ENCODE data around the gene DOCK3.
"Not testable (repeated sequence)": the region's sequence is repeated elsewhere in the genome, so short reads cannot be mapped to it uniquely, and the experiment has no call there.

Gene DOCK3

DNA sequence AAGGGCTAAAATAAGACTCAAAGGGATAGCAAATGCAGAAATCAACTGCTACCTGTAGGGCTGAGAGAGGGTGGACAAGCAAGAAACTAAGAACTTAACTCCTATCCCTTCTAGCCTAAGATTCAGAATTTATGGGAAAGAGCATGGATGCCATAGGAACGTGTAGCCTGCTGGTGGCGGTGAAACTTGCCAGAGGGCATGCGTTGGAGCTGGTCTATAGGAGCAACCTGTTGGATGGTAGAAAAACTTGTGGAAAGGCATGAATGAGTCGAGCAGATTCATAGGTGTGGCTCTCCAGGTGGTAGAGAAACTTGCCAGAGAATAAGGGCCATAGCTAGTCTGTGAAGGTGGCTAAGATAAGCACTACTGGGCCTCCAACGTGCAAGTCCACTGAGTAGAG lies 137.2 kb downstream of the DOCK3 start:
- no peak for DNase-seq

DNA sequence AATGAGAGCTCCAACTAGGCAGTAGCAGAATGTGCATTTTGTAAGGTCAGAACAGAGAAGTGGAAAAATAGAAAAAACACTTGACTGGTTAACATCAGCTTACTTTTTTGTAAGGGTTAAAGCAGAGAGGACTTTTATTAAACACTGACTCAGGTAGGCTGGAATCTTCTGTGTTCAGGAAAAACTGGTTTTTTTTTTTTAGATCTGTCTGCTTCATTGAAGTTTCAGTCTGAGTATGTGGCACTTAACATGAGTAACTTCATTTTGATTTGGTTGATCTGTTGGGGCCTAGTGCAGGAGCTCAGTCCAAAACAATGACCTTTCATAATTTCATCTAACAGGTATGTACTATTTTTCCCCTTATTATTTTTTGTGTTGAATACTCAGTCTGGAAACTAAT lies 141.1 kb downstream of the DOCK3 start:
- DNase-seq: no peak

DNA sequence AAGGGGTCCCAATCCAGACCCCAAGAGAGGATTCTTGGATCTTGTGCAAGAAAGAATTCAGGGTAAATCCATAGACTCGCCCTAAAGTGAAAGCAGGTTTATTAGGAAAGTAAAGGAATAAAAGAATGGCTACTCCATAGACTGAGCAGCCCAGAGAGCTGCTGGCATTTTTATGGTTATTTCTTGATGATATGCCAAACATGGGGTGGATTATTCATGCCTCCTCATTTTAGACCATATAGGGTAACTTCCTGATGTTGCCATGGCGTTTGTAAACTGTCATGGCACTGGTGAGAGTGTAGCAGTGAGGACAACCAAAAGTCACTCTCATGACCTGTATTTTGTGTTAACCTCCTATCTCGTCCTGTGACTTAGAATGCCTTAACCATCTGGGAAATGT lies 142.2 kb downstream of the DOCK3 start:
- no peak for DNase-seq

DNA sequence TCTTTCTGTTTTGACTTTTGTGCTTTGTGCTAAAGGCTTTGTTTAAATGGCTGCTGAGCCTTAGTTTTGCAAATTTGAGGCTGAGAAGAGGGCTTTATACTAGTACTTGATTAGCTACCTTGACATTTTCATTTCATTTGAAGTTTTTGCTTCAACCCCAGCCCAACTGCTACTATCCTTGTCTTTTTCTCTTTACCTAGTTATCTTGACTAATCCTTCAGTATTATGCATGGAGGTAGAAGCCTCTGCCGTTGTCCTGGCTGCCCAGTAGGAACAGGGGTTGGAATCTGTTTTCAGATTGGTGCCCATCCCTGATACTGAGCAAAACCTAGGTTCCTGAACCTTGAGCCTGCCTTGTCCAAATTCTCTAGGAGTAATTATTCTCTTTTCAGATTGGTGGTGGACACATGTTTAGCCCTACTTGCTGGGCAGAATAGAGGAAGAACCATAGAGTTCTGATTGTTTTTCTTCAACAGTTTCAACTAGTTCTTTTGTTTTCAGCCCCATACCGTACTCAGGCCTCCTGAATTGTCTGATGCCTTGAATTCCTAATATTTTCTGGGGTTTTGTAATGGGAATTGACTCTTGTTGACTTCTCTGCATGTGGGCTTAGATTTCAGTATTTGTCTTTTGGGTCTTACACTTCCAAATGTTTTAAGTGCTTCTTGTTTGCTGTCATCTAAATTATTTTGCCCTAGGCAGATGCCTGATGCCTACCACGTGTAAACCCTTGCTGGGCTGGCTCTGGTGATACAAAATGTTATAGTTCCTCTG lies 143.2 kb downstream of the DOCK3 start:
- no peak for DNase-seq

DNA sequence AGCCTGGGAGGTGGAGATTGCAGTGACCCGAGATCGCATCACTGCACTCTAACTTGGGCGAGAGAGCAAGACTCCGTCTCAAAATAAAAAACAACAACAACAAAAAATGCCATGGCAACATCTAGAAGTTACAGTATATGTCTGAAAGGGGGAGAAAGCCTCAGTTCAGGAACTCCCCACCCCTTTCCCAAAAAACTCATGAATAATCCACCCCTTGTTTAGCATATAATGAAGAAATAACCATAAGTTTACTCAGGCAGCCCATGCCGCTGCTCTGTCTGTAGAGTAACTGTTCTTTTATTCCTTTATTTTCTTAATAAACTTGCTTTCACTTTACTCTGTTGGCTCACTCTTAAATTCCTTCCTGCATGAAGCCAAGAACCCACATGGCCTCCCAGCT lies 145.2 kb downstream of the DOCK3 start:
- no peak for DNase-seq

DNA sequence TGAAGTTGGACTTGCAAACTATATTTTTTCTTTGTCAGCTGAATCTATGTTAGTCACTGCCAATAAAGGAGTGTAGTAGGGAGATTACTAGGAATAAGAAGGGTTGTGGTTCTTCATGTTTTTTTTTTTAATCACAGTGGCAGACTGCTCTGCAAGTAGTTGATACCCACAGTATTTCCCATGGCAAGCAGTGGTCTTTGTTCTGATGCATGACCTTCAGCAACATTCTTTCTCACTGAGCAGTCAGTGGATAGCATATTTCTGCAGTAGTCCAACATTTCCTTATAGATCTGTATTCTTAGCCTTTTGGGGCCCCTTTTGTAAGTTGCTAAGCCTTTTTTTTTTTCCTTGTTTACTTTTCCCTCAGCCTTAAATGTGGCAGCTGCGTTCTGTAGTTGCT lies 151.1 kb downstream of the DOCK3 start:
- no peak for DNase-seq

DNA sequence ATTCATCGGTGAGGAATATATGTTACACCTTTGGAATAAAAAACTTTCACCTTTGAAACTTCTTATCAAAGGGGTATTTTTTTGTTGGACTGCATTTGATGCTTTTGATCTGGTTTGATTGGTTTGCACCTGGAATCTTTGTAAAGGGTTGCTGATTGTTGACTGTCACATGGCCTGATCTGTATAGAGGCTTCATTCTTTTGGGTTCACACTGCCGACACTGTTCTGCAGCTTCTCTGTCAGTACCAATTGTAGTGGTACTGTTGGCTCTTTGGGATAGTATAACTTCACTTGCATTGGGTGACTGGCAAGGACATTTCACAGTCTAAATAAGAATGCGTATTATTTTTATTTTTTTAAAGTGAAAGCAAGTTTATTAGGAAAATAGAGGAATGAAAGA lies 155.7 kb downstream of the DOCK3 start:
- DNase-seq: no peak

DNA sequence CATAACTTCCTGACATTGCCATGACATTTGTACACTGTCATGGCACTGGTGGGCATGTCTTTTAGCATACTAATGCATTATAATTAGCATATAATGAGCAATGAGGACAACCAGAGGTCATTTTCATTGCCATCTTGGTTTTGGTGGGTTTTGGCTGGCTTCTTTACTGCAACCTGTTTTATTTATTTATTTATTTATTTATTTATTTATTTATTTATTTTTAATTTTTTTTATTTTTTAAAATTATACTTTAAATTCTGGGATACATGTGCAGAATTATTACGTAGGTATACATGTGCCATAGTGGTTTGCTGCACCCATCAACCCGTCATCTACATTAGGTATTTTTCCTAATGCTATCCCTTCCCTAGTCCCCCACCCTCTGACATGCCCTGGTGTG lies 156.3 kb downstream of the DOCK3 start:
- DNase-seq: not testable (repeated sequence)

DNA sequence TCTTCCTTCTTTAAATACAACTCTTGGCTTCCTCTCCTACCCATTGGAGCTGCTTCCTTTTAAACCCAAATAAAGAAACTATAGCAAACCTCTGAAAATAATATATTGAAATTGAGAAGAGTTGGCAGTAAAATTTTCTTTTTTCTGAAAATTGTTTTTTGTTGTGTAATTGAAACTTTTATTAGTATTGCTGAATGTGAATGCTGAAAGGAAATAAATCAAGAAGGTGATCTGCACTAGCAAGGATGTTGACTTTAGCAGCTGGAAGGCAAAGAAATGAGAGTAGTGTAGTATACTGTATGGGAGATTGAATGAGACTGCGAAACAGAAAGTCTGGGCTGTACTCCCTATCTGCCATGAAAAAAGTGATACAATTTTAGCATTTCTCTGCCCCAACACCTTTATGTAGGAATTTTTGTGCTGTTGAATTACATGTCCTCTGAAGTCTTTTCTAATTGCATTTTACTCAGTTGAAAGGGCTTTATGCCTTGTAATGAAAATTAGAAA lies 166.3 kb downstream of the DOCK3 start:
- DNase-seq: no peak

DNA sequence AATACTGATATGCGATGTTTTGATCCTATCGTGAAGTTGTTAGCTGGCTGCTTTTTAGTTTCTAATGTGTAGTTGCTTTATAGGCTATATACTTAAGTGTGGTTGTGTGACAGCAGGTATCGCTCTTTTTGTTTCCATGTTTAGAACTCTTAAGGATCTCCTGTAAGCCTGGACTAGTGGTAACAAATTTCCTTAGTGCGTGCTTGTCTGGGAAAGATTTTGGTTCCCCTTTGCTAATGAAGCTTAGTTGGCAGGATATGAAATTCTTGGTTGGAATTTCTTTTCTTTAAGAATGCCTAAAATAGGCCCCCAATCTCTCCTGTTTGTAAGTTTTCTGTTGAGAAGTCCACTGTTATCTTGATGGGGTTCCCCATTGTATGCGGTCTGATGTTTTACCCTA lies 173.6 kb downstream of the DOCK3 start:
- DNase-seq: no peak

DNA sequence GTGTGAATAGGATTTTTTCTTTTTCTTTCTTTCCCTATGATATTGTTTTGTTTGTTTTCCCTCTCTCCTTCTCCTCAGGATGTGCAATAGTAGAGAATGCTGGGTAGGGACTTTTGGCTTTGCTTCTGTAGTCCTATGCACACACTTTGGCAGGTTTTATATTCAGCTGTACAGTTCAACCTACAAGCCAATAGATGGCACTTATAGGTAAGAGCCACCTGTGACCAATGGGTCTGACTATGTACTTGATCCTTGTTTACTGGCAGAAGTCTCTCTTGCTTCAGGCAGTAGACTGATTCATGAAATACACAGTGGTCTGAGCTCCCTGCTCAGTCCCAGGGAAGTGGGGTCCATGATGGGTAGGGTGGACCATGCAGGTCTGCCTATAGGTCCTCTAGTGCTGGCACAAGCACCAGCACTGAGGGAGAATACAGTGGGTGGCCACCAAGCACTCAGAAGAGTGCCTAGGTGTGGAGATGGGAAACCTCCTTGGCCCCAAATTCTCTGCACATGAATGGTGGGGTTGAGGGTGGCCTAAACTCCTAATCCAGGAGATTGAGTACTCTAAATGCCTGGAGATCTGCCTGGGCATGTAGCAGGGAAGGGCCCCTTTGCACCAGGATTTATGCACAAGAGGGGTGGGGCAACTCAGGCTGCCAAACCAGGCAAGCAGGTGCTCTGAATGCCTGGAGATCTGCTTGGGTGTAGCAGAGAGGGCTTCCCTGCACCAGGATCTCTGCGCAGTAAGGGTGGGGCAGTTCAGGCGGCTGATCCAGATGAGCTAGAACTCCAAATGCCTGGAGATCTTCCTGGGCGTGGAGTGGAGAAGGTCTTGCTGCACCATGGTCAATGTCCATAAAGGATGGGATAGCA lies 176.1 kb downstream of the DOCK3 start:
- DNase-seq: no peak

DNA sequence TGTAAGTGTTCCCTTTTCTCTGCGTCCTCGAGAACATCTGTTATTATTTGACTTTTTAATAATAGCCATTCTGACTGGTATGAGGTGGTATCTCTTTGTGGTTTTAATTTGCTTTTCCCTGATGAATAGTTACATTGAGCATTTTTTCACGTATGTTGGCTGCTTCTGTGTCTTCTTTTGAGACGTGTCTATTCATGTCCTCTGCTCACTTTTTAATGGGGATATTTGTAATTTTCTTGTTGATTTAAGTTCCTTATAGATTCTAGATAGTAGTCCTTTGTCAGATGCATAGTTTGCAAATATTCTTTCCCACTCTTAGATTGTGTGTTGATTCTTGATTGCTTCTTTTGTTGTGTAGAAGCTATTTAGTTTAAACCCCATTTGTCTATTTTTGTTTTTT lies 179.2 kb downstream of the DOCK3 start:
- no peak for DNase-seq

DNA sequence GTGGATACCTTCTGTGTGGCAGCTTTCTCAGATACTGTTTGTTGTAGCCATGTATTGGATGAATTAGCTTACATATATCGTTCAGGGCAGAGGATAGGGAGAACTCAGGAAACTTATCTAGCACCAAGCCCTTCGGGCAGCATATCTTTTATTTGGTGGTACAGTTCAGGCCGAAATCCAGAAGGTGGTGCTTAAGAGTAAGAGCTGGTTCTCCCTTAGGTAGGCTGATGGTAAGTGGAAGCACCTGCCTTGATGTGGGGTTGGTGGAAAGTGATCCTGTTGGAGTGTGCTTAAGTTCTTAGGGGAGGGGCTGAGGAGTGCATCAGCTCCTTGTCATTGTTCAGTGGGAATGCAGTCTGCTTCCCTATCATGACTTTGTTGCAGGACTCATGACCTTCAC lies 187.5 kb downstream of the DOCK3 start:
- no peak for DNase-seq

DNA sequence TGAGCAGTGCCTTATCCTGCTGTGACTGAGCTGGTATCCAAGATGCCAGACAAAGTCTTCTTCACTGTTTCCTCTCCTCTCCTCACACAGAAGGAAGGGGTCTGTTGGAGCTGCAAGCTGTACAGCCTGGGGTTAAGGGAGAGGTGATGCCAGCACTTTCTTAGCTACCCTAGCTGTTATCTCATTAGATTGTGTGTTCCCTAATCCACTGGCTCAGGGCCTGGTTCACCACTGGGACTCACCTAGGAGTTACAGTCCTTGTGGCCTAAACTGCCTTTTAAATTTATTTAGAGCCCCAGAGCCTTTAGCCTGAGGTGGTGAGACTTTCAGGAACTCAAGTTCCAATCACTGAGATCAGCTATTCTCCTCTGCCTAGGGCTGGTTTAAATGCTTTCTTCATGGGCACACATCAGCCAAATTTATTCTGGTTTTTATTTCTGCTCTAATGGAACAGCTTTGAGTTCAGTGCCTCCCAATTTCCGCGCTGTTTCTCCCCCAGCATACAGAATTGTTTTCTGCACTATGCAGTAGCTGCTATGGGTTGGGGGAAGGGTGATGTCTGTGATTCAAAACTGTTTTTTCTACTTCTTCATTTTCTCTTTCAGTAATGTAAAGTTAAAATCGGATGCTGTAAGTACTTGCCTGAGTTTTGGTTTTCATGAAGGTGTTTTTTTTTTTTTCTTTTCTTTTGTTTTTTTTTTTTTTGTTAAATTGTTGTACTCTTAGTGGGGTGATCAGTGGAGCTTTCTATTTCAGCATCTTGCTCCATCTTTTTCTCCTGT lies 198.8 kb downstream of the DOCK3 start:
- DNase-seq: no peak

DNA sequence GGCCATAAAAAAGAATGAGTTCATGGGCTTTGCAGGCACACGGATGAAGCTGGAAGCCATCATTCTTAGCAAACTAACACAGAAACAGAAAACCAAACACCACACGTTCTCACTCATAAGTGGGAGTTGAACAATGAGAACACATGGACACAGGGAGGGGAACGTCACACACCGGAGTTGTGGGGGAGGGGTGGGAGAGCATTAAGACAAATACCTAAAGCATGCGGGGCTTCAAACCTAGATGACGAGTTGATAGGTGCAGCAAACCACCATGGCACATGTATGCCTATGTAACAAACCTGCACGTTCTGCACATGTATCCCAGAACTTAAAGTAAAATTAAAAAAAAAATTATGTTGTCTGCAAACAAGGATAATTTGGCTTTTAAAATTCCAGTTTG lies 200.1 kb downstream of the DOCK3 start:
- not testable (repeated sequence) for DNase-seq

DNA sequence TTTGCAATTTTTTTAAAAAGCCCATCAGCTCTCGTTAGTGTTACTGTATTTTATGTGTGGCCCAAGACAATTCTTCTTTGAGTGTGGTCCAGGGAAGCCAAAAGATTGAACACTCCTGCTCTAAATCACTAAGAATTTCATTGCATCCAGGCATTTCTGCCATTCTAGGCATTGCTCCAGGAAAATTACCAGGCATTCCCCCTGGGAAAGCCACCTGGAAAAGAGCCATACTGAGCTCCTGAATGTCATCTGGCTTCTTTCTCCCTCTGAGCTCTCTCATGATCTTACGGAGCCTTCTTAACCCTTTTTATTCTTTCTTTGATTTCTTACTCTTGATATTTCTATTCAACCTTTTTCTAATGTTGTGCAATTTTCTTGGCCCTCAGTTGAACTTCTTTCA lies 202.2 kb downstream of the DOCK3 start:
- DNase-seq: no peak

DNA sequence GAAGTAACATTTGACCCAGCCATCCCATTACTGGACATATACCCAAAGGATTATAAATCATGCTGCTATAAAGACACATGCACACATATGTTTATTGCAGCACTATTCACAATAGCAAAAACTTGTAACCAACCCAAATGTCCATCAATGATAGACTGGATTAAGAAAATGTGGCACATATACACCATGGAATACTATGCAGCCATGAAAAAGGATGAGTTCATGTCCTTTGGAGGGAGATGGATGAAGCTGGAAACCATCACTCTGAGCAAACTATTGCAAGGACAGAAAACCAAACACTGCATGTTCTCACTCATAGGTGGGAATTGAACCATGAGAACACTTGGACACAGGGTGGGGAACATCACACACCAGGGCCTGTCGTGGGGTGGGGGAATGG lies 208.0 kb downstream of the DOCK3 start:
- not testable (repeated sequence) for DNase-seq

DNA sequence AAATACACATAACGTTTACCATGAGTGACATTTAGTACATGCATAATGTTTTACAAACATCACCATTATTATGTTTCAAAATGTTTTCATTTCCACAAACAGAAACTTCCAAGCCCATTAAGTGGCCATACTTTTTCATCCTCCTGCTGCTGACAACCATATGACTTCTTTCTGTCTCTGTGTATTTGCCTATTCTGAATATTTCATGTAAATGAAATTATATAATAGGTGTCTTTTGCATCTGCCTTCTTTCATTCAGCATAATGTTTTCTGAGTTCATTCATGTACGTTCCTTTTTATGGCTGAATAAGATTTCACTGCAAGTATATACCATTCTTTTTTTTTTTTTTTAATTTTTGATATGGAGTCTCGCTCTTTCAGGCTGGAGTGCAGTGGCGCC lies 209.0 kb downstream of the DOCK3 start:
- no peak for DNase-seq

DNA sequence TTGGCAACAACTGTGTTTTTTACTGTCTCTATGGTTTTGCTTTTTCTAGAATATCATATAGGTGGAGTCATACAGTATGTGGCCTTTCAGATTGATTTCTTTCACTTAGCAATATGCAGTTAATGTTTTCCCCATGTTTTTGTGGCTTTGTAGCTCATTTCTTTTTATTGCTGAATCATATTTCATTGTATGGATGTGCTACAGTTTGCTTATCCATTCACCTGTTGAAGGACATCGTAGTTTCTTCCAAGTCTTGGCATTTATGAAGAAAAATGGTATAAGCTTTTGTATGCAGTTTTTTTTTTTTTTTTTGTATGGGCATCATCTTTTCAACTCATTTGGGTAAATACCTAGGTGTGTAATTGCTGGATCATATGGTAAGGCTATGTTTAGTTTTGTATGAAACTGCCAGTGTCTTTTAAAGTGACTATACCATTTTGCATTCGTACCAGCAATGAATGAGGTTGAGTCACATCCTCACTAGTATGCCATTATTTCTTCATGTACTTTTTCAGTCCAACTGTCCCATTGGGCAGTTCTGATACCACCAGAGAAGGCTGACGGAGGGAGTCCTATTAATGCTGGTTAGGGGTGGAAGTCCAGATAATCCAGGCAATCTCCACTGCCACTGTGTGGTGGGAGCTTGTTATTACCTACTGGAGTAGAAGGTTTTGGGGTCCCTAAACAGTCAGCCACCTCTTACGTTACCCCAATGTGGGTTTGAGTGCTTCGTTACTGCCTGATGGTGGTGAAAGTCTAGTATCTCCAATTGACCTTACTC lies 210.5 kb downstream of the DOCK3 start:
- no peak for DNase-seq

DNA sequence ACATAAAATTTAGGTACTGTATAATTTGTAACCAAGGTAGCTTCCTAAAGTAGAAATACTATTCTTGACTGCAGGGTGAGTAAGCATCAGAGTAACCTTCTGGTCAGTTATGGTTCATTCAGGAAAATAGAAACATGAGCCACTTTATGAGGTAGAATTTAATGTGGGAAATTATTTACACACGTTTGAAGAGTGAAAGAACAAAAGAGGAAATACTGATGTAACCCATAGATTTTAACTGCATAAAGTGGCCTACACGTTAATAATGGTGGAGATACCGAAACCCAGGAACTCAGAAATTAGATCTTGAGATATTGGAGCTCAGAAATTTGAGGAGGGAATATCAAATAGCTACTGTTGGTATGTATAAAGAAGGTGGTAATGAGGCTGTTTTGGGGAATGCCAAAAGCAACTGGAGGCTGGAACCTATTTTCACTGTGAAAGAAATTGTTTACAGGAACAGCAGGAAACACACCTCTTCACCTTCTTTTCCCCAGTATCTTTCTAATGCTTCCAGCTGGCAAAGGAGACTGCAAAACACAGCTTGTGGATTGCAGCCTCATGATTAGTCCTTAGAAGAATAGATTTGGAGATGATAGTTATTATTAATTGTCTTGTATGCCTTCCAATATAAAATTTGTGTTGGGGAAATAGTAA lies 216.1 kb downstream of the DOCK3 start:
- no peak for DNase-seq

DNA sequence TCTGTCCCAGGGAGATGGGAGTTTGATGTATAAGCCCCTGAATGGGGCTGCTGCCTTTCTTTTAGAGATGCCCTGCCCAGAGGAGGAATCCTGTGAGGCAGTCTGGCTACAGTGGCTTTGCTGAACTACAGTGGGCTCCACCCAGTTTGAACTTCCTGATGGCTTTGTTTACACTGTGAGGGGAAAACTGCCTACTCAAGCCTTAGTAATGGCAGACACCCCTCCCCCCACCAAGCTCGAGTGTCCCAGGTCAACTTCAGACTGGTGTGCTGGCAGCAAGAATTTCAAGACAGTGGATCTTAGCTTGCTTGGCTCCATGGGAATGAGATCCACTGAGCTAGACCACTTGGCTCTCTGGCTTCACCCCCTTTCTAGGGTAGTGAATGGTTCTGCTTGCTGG lies 226.4 kb downstream of the DOCK3 start:
- DNase-seq: not testable (repeated sequence)

DNA sequence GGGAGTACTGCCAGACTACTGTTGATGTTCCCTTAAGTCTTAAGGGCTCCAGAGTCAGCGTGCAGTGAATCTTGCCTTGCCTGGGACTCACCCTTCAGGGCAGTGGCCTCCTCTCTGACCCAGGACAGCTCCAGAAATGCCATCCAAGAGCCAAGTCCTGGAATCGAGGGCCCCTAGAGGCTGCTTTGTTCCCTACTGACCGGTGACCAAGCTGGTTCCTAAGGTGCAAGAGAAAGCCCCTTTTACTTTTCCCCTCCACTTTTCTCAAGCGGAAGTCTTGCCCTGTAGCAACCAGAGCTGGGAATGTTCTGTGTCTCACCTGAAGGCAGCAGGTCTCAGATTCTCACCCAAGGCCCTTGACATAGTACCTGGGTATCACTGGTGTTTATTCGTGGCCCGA lies 238.0 kb downstream of the DOCK3 start:
- DNase-seq: no peak
